Hepatocyte (in vitro differentiated cells): ENCODE measurements around the gene SPON1.

Experiments used
- EZH2 ChIP-seq: fragments of 200-600 bp; sonication (generic); IDR thresholded peaks from 2 replicates; pipeline ENCODE4 v1.6.1; 2016; ENCODE audit warnings: antibody characterized with exemption, mild to moderate bottlenecking, borderline replicate concordance
- EZH2phosphoT487 ChIP-seq: fragments of 200-600 bp; sonication (generic); IDR thresholded peaks from one replicate; pipeline ENCODE4 v1.6.1; 2018; ENCODE audit warnings: antibody characterized with exemption, mild to moderate bottlenecking, low read depth, moderate library complexity; ENCODE audit not compliant: unreplicated experiment, severe bottlenecking

DNA sequence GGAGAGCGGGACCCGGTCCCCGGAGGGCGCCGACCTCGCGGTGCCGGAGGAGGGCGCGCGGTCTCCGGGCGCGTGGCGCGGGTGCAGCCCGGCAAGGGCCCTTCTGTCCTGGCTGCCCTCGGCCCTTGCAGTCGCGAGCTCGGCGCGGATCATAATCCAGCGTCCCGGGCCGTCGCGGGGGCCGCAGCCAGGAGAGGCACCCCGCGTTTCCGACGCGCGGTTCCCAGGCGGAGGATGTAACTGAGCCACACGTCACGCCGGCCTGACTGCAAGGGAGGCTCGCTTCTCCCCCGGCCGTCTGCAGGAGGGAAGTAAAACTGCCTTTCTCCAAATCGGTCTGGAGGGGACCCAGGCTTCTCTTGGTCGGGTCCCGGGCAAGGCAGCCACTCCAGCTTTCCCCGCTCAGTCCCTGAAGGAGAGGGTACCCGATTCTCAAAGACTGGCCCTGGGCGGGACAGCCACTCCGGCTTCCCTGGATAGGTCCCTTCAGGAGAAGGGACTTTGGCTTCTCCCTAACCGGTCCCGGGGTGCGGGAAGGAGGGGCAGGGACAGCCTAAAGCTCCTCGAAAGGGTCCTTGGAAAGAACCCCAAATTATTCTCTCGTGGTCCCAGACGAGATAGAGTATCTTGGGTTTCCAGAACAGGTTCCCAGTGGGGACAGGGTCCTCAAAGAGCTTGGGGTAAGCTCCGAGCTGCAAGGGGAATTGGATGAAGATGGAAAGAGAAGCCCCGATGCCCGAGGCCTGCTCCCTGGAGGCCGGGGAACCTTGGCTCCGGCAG, 836 bp downstream of the SPON1 start:
- no peak for TF ChIP-seq EZH2
- TF ChIP-seq EZH2phosphoT487, result no peak
